ENCODE data around the gene FAM236A.
"Not testable (repeated sequence)": the region's sequence is repeated elsewhere in the genome, so short reads cannot be mapped to it uniquely, and the experiment has no call there.

FAM236A gene

GRCh38 chrX:72937906-72938305, at the start of gene FAM236A:
Gene FAM236A (plus strand): TSS chrX:72938206. CDS start chrX:72938263, 57 bp downstream.
- DNase-seq: not testable (repeated sequence)

DNA sequence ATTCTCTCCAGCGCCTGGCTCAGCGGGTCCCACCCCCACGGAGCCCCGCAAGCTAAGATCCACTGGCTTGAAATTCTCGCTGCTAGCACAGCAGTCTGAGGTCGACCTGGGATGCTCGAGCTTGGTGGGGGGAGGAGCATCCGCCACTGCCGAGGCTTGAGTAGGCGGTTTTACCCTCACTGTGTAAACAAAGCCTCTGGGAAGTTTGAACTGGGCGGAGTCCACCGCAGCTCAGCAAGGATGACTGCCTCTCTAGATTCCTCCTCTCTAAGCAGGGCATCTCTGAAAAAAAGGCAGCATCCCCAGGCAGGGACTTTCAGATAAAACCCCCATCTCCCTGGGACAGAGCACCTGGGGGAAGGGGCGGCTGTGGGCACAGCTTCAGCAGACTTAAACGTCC, 48.3 kb upstream of the FAM236A start:
- DNase-seq: not testable (repeated sequence)

DNA sequence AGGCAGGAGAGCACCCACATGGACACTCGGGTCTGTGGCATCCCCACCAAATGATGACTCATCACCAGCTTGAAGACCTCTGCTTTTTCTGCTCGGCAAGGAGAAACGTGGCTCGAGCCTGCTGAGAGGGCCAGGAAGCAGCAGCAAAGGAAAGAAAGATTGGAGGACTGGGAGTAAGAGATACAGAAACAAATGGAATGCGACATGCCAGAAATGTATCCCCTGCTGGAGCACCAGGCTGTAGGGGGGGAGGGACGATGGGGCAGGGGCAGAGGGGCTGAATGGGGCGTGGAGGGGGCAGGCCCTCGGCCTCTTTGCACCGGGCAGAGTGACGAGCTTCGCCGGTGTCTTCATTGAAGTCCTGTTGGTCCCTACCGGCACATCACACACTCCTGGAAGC, 25.7 kb upstream of the FAM236A start, which contains the start of gene FAM236C:
TSS of gene FAM236C (plus strand) at position 301 of the 400 bp plus-strand sequence. CDS start 100 bp downstream, outside the sequence.
- DNase-seq: not testable (repeated sequence)

DNA sequence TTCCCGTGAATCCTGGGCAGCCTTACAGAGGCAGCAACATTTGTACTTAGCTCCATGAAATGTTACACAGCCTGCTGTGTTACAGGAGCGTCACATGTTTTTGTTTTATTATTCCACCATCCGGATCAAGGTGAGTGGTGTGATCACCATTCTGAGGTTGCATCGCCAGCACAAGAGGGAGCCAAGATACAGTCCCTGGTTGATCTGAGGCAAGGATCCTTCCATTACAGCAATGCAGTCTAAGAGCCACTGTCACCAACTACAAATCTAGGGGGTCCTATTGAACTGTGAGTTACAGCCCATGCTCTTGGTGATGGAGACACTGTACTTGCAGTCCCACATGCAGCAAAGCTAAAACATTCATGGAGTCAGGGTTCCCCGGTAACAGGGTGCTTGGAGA, 21.9 kb upstream of the FAM236A start:
- not testable (repeated sequence) for DNase-seq

GRCh38 chrX:72932283-72932682, 5.7 kb upstream of the FAM236A start:
- DNase-seq: not testable (repeated sequence)

GRCh38 chrX:72936455-72936854, 1.6 kb upstream of the FAM236A start:
- not testable (repeated sequence) for DNase-seq

GRCh38 chrX:72936882-72937455, 1.0 kb upstream of the FAM236A start:
- not testable (repeated sequence) for DNase-seq

- not testable (repeated sequence) for DNase-seq
These were observed 4.3 kb downstream of the FAM236A start for GRCh38 chrX:72942272-72942671.

DNA sequence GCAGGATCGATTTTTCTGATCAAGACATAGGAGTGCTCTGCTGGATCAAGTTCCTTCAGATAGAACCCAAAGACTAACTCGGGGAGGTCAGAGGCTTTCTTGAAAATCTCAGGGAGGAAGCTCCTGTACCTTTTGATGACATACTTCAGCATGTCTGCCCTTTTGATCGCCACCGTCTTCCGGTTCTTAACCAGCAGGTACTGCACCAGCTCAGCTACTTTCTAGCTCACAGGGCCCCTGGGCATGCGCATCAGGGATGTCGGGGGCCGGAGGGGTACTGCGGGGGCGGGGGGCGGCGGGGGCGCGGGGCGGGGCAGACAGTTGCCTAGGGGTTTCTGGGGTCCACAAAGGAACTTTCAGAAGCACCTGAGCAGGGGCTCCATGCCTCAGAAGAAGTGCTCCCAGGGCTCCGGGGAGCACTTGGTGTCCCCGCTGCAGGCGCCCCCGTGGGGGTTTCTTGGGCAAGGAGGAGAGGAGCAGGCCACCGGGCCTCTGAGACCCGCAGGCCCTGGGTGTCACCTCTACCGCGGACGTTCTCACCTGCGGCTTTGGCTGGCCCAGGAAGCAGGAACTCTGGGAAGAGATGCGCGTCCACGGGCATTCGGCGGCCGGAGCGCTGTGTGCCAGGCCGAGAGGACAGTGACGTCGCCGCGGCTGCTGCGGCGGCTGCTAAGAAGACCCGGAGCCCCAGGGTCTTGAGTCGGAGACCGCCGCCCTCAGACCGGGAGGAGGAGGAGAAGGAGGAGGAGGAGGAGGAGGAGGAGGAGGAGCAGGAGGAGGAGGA, 5.2 kb downstream of the FAM236A start:
- not testable (repeated sequence) for DNase-seq

DNA sequence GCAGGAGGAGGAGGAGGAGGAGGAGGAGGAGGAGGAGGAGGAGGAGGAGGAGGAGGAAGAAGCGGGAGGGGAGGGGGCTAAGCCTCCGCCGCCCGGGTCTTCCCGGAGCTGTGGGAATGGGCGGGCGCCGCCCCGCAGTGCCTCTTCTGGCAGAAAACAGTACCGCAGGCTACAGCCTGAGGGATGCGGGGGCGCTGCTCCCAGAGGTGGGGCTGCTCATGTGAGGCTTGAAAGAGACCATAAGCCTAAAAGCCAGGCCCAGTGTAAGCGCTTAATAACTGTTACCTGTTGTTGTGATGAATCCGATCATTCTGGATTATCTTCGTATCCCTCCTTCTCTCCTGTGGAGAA, 5.8 kb downstream of the FAM236A start, which contains the start of gene DMRTC1:
TSS of gene DMRTC1 (minus strand) at position 19 of the 351 bp plus-strand sequence. CDS start 68,143 bp downstream, outside the sequence.
- not testable (repeated sequence) for DNase-seq

GRCh38 chrX:72959971-72960370, 22.0 kb downstream of the FAM236A start:
- not testable (repeated sequence) for DNase-seq

- DNase-seq: not testable (repeated sequence)
These were observed 33.9 kb downstream of the FAM236A start for GRCh38 chrX:72971859-72972258.

DNA sequence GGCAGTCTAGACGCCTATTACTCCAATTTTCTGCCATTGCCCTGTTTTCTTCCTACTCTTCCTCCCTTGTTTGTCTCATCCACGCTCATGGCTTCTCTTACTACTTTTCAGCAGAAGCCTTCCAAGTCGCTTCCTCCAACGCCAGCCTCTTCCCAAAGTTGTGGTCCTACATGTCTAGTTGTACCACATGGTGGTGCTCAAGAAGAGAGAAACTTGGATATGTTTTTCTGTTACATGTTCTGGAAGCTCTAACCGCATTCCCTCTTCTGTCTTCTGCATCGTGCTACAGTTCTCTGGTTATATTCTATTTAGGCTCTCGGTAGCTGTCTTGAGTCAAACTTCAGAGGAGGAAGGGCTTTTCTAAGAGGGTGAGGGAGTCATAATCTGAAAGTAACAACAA, 36.9 kb downstream of the FAM236A start:
- not testable (repeated sequence) for DNase-seq

- not testable (repeated sequence) for DNase-seq
These were observed 43.0 kb downstream of the FAM236A start for GRCh38 chrX:72980894-72981469.

Measured in NCI-H524 (cell line).